WTC11 (cell line): ENCODE results near the gene PRELID3B. TPM values are rescaled to one million over a fixed set of nuclear protein-coding genes. Genes with fewer than 3 reads are reported as not detected.

ENCODE experiments used
- ATAC-seq: fragments of 200-7000 bp; cut with Tn5 transposase; 2 replicates; pipeline ENCODE4 v1.10.0; 2021; ENCODE audit warnings: mild to moderate bottlenecking, moderate library complexity
- CTCF ChIA-PET: fragments of 300-600 bp; sonication (Branson Sonifier 250); formaldehyde crosslinking; loops from one replicate; lab custom pipeline; 2021; ENCODE audit warnings: antibody characterized with exemption; lab: Charles Lee
- POLR2A ChIA-PET: fragments of 350-600 bp; sonication (Branson Sonifier 250); formaldehyde crosslinking; loops from one replicate; lab custom pipeline; 2021; ENCODE audit warnings: antibody characterized with exemption; lab: Charles Lee
- DNase-seq: peaks from one replicate; pipeline ENCODE4 v3.0.0; 2021; ENCODE audit warnings: low spot score
- H3K27ac Mint-ChIP-seq: 2 replicates; pipeline ENCODE4 v1.8.0; 2021; ENCODE audit warnings: mixed read lengths
- H3K27me3 Mint-ChIP-seq: 2 replicates; pipeline ENCODE4 v1.8.0; 2021; ENCODE audit warnings: low read depth, mild to moderate bottlenecking, moderate library complexity, mixed read lengths
- H3K36me3 Mint-ChIP-seq: 2 replicates; pipeline ENCODE4 v1.8.0; 2021; ENCODE audit warnings: mixed read lengths
- H3K4me1 Mint-ChIP-seq: 2 replicates; pipeline ENCODE4 v1.8.0; 2022; ENCODE audit warnings: mixed read lengths
- H3K4me3 Mint-ChIP-seq: 2 replicates; pipeline ENCODE4 v1.8.0; 2021; ENCODE audit warnings: mild to moderate bottlenecking, moderate library complexity, mixed read lengths
- H3K9me3 Mint-ChIP-seq: 2 replicates; pipeline ENCODE4 v1.8.0; 2021; ENCODE audit warnings: mixed read lengths
- ATF1 ChIP-seq: sonication (generic); formaldehyde crosslinking; IDR thresholded peaks from 2 replicates; pipeline ENCODE4 v1.8.1; 2023; ENCODE audit warnings: mild to moderate bottlenecking, moderate library complexity, missing genetic modification reagents
- ATF3 ChIP-seq: sonication (generic); formaldehyde crosslinking; conservative IDR thresholded peaks from 2 replicates; pipeline ENCODE4 v1.8.1; 2022; ENCODE audit warnings: mild to moderate bottlenecking, missing genetic modification reagents
- ATF6 ChIP-seq: sonication (generic); formaldehyde crosslinking; IDR thresholded peaks from 2 replicates; pipeline ENCODE4 v1.8.1; 2023; ENCODE audit warnings: mild to moderate bottlenecking, missing genetic modification reagents
- CBFB ChIP-seq: sonication (generic); formaldehyde crosslinking; IDR thresholded peaks from 2 replicates; pipeline ENCODE4 v1.8.1; 2022; ENCODE audit warnings: mild to moderate bottlenecking, low read depth, missing genetic modification reagents
- E2F1 ChIP-seq: sonication (generic); formaldehyde crosslinking; IDR thresholded peaks from 2 replicates; pipeline ENCODE4 v1.8.0; 2022; ENCODE audit warnings: mild to moderate bottlenecking, missing genetic modification reagents
- E2F4 ChIP-seq: sonication (generic); formaldehyde crosslinking; IDR thresholded peaks from 2 replicates; pipeline ENCODE4 v1.8.1; 2022; ENCODE audit warnings: low read depth, mild to moderate bottlenecking, moderate library complexity, missing genetic modification reagents, borderline replicate concordance
- EMX1 ChIP-seq: fragments of 250-450 bp; sonication (Bioruptor Pico); IDR thresholded peaks from 2 replicates; pipeline ENCODE4 v1.8.0; 2021; ENCODE audit warnings: mild to moderate bottlenecking
- FOXJ3 ChIP-seq: sonication (generic); formaldehyde crosslinking; IDR thresholded peaks from 2 replicates; pipeline ENCODE4 v1.9.0; 2021; ENCODE audit warnings: missing genetic modification reagents, mild to moderate bottlenecking, borderline replicate concordance
- FOXP4 ChIP-seq: sonication (generic); formaldehyde crosslinking; IDR thresholded peaks from 2 replicates; pipeline ENCODE4 v1.8.0; 2022; ENCODE audit warnings: mild to moderate bottlenecking, missing genetic modification reagents
- IRF1 ChIP-seq: sonication (generic); formaldehyde crosslinking; IDR thresholded peaks from 2 replicates; pipeline ENCODE4 v1.8.0; 2023; ENCODE audit warnings: missing genetic modification reagents
- MXD4 ChIP-seq: fragments of 250-450 bp; sonication (Bioruptor Pico); IDR thresholded peaks from 2 replicates; pipeline ENCODE4 v1.8.0; 2021; ENCODE audit warnings: mild to moderate bottlenecking, moderate library complexity, borderline replicate concordance
- NR3C1 ChIP-seq: sonication (generic); formaldehyde crosslinking; conservative IDR thresholded peaks from 2 replicates; pipeline ENCODE4 v1.8.1; 2023; ENCODE audit warnings: low read depth, mild to moderate bottlenecking, missing genetic modification reagents
- OVOL2 ChIP-seq: fragments of 250-450 bp; sonication (Bioruptor Pico); IDR thresholded peaks from 2 replicates; pipeline ENCODE4 v1.9.0; 2021; ENCODE audit warnings: mild to moderate bottlenecking, borderline replicate concordance
- SMAD3 ChIP-seq: sonication (generic); formaldehyde crosslinking; IDR thresholded peaks from 2 replicates; pipeline ENCODE4 v1.8.0; 2022; ENCODE audit warnings: missing genetic modification reagents, mild to moderate bottlenecking, borderline replicate concordance
- STAT6 ChIP-seq: sonication (generic); formaldehyde crosslinking; conservative IDR thresholded peaks from 2 replicates; pipeline ENCODE4 v1.8.1; 2023; ENCODE audit warnings: mild to moderate bottlenecking, low read depth, missing genetic modification reagents, moderate library complexity
- ZNF219 ChIP-seq: sonication (generic); formaldehyde crosslinking; IDR thresholded peaks from 2 replicates; pipeline ENCODE4 v1.8.0; 2023; ENCODE audit warnings: missing genetic modification reagents, mild to moderate bottlenecking, borderline replicate concordance
- ZNF423 ChIP-seq: fragments of 250-450 bp; sonication (Bioruptor Pico); IDR thresholded peaks from 2 replicates; pipeline ENCODE4 v2.1.2; 2022; ENCODE audit warnings: mild to moderate bottlenecking, moderate library complexity
- total RNA-seq: library from RNA; stranded (reverse); gene quantifications from 3 replicates; pipeline ENCODE4 v1.2.3, GENCODE V29; 2021

PRELID3B gene
- total RNA-seq, 1 experiment from 2014 or later: 46.9 TPM

GRCh38 chr20:58997141-58997770, 45.3 kb downstream of the PRELID3B start:
- H3K9me3 Mint-ChIP-seq: no peaks in the 10 kb centered on the region

GRCh38 chr20:58996226-58996611, 46.4 kb downstream of the PRELID3B start:
- Mint-ChIP-seq H3K36me3 (peaks cover 53% of the 10 kb centered on the region), H3K27ac (no peak overlapping the region)
- POLR2A ChIA-PET: no interaction called here
- no peak for TF ChIP-seq NR3C1 (CRISPR knock-in tag)
- TF ChIP-seq ATF6: no peak
- TF ChIP-seq EMX1 (CRISPR knock-in tag): no peak
- TF ChIP-seq FOXJ3: no peak
- TF ChIP-seq STAT6 (CRISPR knock-in tag): no peak
- TF ChIP-seq MXD4 (CRISPR knock-in tag): no peak
- no peak for TF ChIP-seq ZNF423 (CRISPR knock-in tag)
- no peak for TF ChIP-seq IRF1 (CRISPR knock-in tag)

More at GRCh38 chr20:58997141-58997770, 45.3 kb downstream of the PRELID3B start:
- Mint-ChIP-seq H3K27ac (peak overlapping the region; percentile 44; the same call in 1 of the 2 replicates), H3K36me3 (peaks cover 43% of the 10 kb centered on the region), H3K27me3 (no peaks in the 10 kb centered on the region), H3K4me3 (no peak overlapping the region), H3K4me1 (no peaks in the 10 kb centered on the region)
- ChIA-PET CTCF (interaction anchor here (0.6 to 1.1 kb wide), 2 partner anchors 87 to 458 kb away, joined by 3 to 4 read pairs; no protein-coding TSS in a partner anchor), POLR2A (interaction anchor here (0.7 kb wide), 1 partner anchor 533 kb away, joined by 5 read pairs; no protein-coding TSS in a partner anchor)
- DNase-seq (no peak), ATAC-seq (peak; percentile 30)
- no peak for TF ChIP-seq ZNF219 (CRISPR knock-in tag)
- TF ChIP-seq E2F4 (CRISPR knock-in tag): no peak
- TF ChIP-seq ATF3: no peak
- TF ChIP-seq CBFB: no peak
- no peak for TF ChIP-seq OVOL2 (CRISPR knock-in tag)
- TF ChIP-seq SMAD3 (CRISPR knock-in tag): no peak
- TF ChIP-seq ATF1: no peak
- TF ChIP-seq FOXP4 (CRISPR knock-in tag): no peak
- no peak for TF ChIP-seq NR3C1 (CRISPR knock-in tag)
- no peak for TF ChIP-seq E2F1 (CRISPR knock-in tag)

More at GRCh38 chr20:58996226-58996611, 46.4 kb downstream of the PRELID3B start:
- ATAC-seq (no peak), DNase-seq (no peak)
- Mint-ChIP-seq H3K4me1 (no peaks in the 10 kb centered on the region), H3K4me3 (no peak overlapping the region), H3K27me3 (no peaks in the 10 kb centered on the region), H3K9me3 (no peaks in the 10 kb centered on the region)
- CTCF ChIA-PET: no interaction called here
